MCF 10A (cell line): ENCODE results near the gene DDAH2. TPM values are rescaled to one million over a fixed set of nuclear protein-coding genes. Genes with fewer than 3 reads are reported as not detected.
A peak's percentile ranks its signal among the peaks of the same experiment; 100 is the strongest.

Experiments
- BruUV-seq: library from RNA; stranded (reverse); fragments of 400-500 nt; replicated peaks from 2 replicates; lab custom pipeline; 2021; lab: Mats Ljungman, UMichigan
- CTCF ChIA-PET: fragments of 300-600 bp; sonication (Branson Sonifier 250); formaldehyde crosslinking; extraction: SDS; loops from one replicate; lab custom pipeline; 2021; ENCODE audit warnings: antibody characterized with exemption, inconsistent platforms; lab: Yijun Ruan, JAX
- POLR2A ChIA-PET: fragments of 300-600, 350-650 bp; sonication (Branson Sonifier 250); formaldehyde crosslinking; extraction: SDS; loops from one replicate; lab custom pipeline; 2020; ENCODE audit warnings: antibody characterized with exemption, inconsistent platforms; lab: Yijun Ruan, JAX
- DNase-seq: peaks from one replicate; pipeline ENCODE4 v3.0.0-alpha.2; 2018; ENCODE audit not compliant: unreplicated experiment
- H3K27ac Mint-ChIP-seq: one replicate; pipeline ENCODE4 v1.8.0; 2022; ENCODE audit warnings: mild to moderate bottlenecking, low read depth, mixed read lengths; ENCODE audit not compliant: unreplicated experiment
- H3K27me3 Mint-ChIP-seq: one replicate; pipeline ENCODE4 v1.8.0; 2022; ENCODE audit warnings: mixed read lengths; ENCODE audit not compliant: insufficient read depth, unreplicated experiment
- H3K36me3 Mint-ChIP-seq: one replicate; pipeline ENCODE4 v1.8.0; 2022; ENCODE audit warnings: mild to moderate bottlenecking, moderate library complexity, mixed read lengths; ENCODE audit not compliant: insufficient read depth, unreplicated experiment
- H3K4me1 Mint-ChIP-seq: one replicate; pipeline ENCODE4 v1.8.0; 2022; ENCODE audit warnings: mixed read lengths; ENCODE audit not compliant: insufficient read depth, unreplicated experiment
- H3K4me3 Mint-ChIP-seq: one replicate; pipeline ENCODE4 v1.8.0; 2022; ENCODE audit warnings: mild to moderate bottlenecking, moderate library complexity, mixed read lengths; ENCODE audit not compliant: unreplicated experiment
- H3K9me3 Mint-ChIP-seq: one replicate; pipeline ENCODE4 v1.8.0; 2022; ENCODE audit warnings: mixed read lengths; ENCODE audit not compliant: unreplicated experiment
- CTCF ChIP-seq: fragments of 200-600 bp; IDR thresholded peaks from one replicate; pipeline ENCODE4 v1.8.0; 2022; ENCODE audit warnings: antibody characterized with exemption, mild to moderate bottlenecking; ENCODE audit not compliant: unreplicated experiment
- intact Hi-C: fragments of 100-400 bp; cut with micrococcal nuclease; formaldehyde crosslinking; loops from 2 replicates; pipeline ENCODE4 v1.14.1; 2022
- total RNA-seq: library from RNA; stranded (reverse); gene quantifications from 2 replicates; pipeline ENCODE4 v1.2.3, GENCODE V29; 2022

The DDAH2 gene
- total RNA-seq, 1 experiment from 2014 or later = 8.5 TPM

- POLR2A ChIA-PET = interaction anchor here (0.6 kb wide), 1 partner anchor 1184 kb away, joined by 3 read pairs; no protein-coding TSS in a partner anchor
- H3K27me3 Mint-ChIP-seq = no peaks in the 10 kb centered on the region
- CTCF ChIA-PET = no interaction called here
- H3K36me3 Mint-ChIP-seq = peaks cover 35% of the 10 kb centered on the region
- H3K4me1 Mint-ChIP-seq = peaks cover 6% of the 10 kb centered on the region
- H3K9me3 Mint-ChIP-seq = no peaks in the 10 kb centered on the region
- no peak overlapping the region for H3K4me3 Mint-ChIP-seq
- no peak for TF ChIP-seq CTCF
- BruUV-seq = no TSS peak
- no peak overlapping the region for H3K27ac Mint-ChIP-seq
- DNase-seq = no peak
- intact Hi-C loops = no loop called here
Measured at GRCh38 chr6:31686483-31686882, 42.6 kb downstream of the DDAH2 start.

DNA sequence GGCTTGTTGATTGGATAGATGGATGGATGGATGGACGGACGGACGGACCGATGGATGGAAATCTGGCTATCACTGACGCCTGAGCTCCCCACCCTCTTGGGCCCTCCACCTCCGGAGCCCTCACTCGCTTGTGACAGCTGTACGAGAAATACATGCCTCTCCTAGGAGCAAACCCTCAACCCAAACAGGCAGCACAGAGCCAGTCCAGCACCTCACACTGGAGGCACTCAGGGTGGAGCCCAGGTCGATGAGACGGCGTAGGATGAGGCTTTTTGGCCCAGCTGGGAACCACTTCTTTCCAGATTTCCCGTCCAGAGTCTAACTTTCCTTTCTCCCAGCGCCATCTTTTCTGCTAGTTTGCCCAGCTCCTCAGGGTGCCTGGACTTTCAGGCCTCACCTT lies 45.5 kb downstream of the DDAH2 start:
- Mint-ChIP-seq H3K27ac (no peak overlapping the region), H3K4me3 (no peak overlapping the region), H3K4me1 (peaks cover 12% of the 10 kb centered on the region), H3K36me3 (peaks cover 28% of the 10 kb centered on the region), H3K27me3 (peaks cover 2% of the 10 kb centered on the region), H3K9me3 (no peaks in the 10 kb centered on the region)
- no peak for TF ChIP-seq CTCF
- ChIA-PET CTCF (interaction anchor here (1.2 kb wide), 1 partner anchor 268 kb away, joined by 3 read pairs; no protein-coding TSS in a partner anchor), POLR2A (no interaction called here)
- DNase-seq = no peak
- intact Hi-C loops = loop anchor here (5.0 kb wide), 1 partner anchor 204 kb away; no protein-coding TSS in a partner anchor
- no TSS peak for BruUV-seq

- no peak for DNase-seq
- ChIA-PET CTCF (interaction anchor here (0.6 to 2.5 kb wide), 13 partner anchors 9 to 1840 kb away, joined by 3 to 8 read pairs (median 4); partner anchors contain the start of gene NOTCH4), POLR2A (interaction anchor here (0.6 to 0.8 kb wide), 2 partner anchors 9 to 16 kb away, joined by 3 to 4 read pairs; partner anchors contain the start of gene GPANK1)
- no TSS peak for BruUV-seq
- Mint-ChIP-seq H3K36me3 (peaks cover 20% of the 10 kb centered on the region), H3K4me3 (peak overlapping the region; percentile 73), H3K27me3 (peaks cover 18% of the 10 kb centered on the region), H3K9me3 (no peaks in the 10 kb centered on the region), H3K4me1 (peaks cover 12% of the 10 kb centered on the region), H3K27ac (peak overlapping the region; percentile 74)
- TF ChIP-seq CTCF = no peak
- intact Hi-C loops = loop anchor here (1.0 to 5.0 kb wide), 3 partner anchors 48 to 206 kb away; partner anchors contain the start of gene DDAH2
Measured at GRCh38 chr6:31681135-31681671, 47.9 kb downstream of the DDAH2 start.

DNA sequence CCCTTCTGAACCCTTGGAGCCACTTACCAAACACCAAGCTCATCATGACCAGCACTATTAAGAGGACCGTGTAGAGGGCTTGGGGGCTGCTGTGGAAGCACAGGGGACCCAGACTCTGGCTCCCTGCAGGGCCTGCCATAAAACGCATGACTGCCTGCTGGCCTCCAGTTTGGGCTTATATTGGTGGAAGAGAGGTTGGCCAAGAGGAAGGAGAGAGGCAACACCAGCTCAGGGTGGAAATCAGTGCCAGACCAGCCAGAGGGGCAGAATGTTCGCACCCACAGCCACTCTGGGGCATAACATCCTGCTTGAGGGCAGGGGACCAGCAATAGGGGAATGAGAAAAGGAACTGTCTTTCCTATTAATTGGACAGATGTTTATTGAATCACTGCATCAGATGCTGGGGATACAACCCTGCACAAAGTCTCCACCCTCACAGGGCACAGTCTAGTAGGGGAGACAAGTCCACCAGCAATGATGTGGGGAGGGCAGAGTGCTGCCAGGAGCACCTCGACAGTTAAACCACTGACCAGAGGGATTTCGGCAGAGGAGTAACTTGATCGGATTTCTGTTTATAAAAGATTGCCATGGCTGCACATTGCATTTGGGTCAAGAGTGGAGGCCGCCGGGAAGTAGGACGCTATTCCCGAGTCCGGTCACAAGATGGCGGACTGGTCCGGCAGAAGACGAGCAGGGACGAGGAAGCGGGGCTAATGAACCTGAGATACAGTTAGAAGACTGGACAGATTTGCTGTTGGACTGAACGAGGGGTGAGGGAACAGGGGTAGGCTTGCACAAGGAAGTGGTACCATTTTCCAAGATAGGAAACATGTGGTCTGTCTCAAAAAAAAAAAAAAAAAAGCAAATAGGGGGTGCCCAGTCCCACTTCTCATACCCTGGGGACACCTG lies 48.6 kb downstream of the DDAH2 start, which contains the start of gene LY6G5C:
Gene LY6G5C, minus strand, starts transcription at position 842 of the 909 bp plus-strand sequence. Its CDS starts 694 bp downstream, at position 148.
- Mint-ChIP-seq H3K27ac (peak within 1 kb of the TSS; percentile 87), H3K4me1 (peaks cover 12% of the 10 kb centered on the region), H3K4me3 (peak within 1 kb of the TSS; percentile 73), H3K36me3 (peaks cover 13% of the 10 kb centered on the region), H3K27me3 (peaks cover 18% of the 10 kb centered on the region), H3K9me3 (no peaks in the 10 kb centered on the region)
- TF ChIP-seq CTCF = peak; percentile 84
- peak; percentile 81 for DNase-seq
- intact Hi-C loops = loop anchor here (1.0 to 5.0 kb wide), 6 partner anchors 48 to 272 kb away; partner anchors contain the start of gene DDAH2
- POLR2A ChIA-PET = interaction anchor here (0.6 to 0.8 kb wide), 2 partner anchors 10 to 16 kb away, joined by 3 to 4 read pairs; partner anchors contain the start of gene GPANK1
- CTCF ChIA-PET = interaction anchor here (0.6 to 2.5 kb wide), 22 partner anchors 8 to 1840 kb away, joined by 3 to 9 read pairs (median 4); partner anchors contain the start of genes CLIC1 and NOTCH4
- no TSS peak for BruUV-seq
